MM.1S (cell line): Measurements from ENCODE around the gene SIRT7.

Source experiments
- DNase-seq: peaks from one replicate; pipeline ENCODE4 v3.0.0-alpha.2; 2015
- H2AFZ ChIP-seq: fragments of 300-600 bp; sonication (generic); 2 replicates; pipeline ENCODE4 v1.6.0; 2016; ENCODE audit warnings: antibody characterized with exemption, low read length
- H3F3A ChIP-seq: fragments of 300-600 bp; sonication (generic); 2 replicates; pipeline ENCODE4 v1.6.1; 2016; ENCODE audit warnings: mild to moderate bottlenecking, antibody characterized with exemption, low read length, moderate library complexity, mixed read lengths; ENCODE audit not compliant: insufficient read depth
- H3K27ac ChIP-seq: fragments of 300-600 bp; sonication (generic); 2 replicates; pipeline ENCODE4 v1.5.1; 2016; ENCODE audit warnings: mild to moderate bottlenecking, low read length
- H3K27me3 ChIP-seq: fragments of 300-600 bp; sonication (generic); replicated peaks from 2 replicates; pipeline ENCODE4 v1.6.0; 2016; ENCODE audit warnings: low read length; ENCODE audit not compliant: insufficient read depth
- H3K36me3 ChIP-seq: fragments of 300-600 bp; sonication (generic); replicated peaks from 2 replicates; pipeline ENCODE4 v1.6.1; 2016; ENCODE audit warnings: mild to moderate bottlenecking, low read length, mixed read lengths; ENCODE audit not compliant: insufficient read depth
- H3K4me1 ChIP-seq: fragments of 300-600 bp; sonication (generic); 2 replicates; pipeline ENCODE4 v1.6.1; 2016; ENCODE audit warnings: low read length, mixed read lengths
- H3K4me2 ChIP-seq: fragments of 300-600 bp; sonication (generic); 2 replicates; pipeline ENCODE4 v1.6.0; 2016; ENCODE audit warnings: low read depth, low read length
- H3K4me3 ChIP-seq: fragments of 300-600 bp; sonication (generic); 2 replicates; pipeline ENCODE4 v1.5.1; 2016; ENCODE audit warnings: low read length, mixed read lengths
- H3K79me2 ChIP-seq: fragments of 300-600 bp; sonication (generic); 2 replicates; pipeline ENCODE4 v1.6.1; 2016; ENCODE audit warnings: mixed run types, low read length, mixed read lengths
- H3K9ac ChIP-seq: fragments of 300-600 bp; sonication (generic); 2 replicates; pipeline ENCODE4 v1.6.1; 2016; ENCODE audit warnings: low read length, mixed read lengths
- H3K9me2 ChIP-seq: fragments of 300-600 bp; sonication (generic); replicated peaks from 2 replicates; pipeline ENCODE4 v1.6.1; 2016; ENCODE audit warnings: mild to moderate bottlenecking, low read length, mixed read lengths; ENCODE audit not compliant: insufficient read depth
- H3K9me3 ChIP-seq: fragments of 300-600 bp; sonication (generic); replicated peaks from 2 replicates; pipeline ENCODE4 v1.6.1; 2016; ENCODE audit warnings: mild to moderate bottlenecking, low read length, mixed read lengths; ENCODE audit not compliant: insufficient read depth
- H4K20me1 ChIP-seq: fragments of 300-600 bp; sonication (generic); 2 replicates; pipeline ENCODE4 v1.6.1; 2016; ENCODE audit warnings: mild to moderate bottlenecking, low read length, moderate library complexity, mixed read lengths; ENCODE audit not compliant: insufficient read depth
- CTCF ChIP-seq: fragments of 300-600 bp; sonication (generic); IDR thresholded peaks from 2 replicates; pipeline ENCODE4 v1.5.1; 2016; ENCODE audit warnings: antibody characterized with exemption, low read length, mixed read lengths
- EZH2 ChIP-seq: fragments of 300-600 bp; sonication (generic); optimal IDR thresholded peaks from 2 replicates; pipeline ENCODE3; 2017; ENCODE audit warnings: low read depth, mild to moderate bottlenecking, antibody characterized with exemption, low read length, mixed read lengths
- EZH2phosphoT487 ChIP-seq: fragments of 300-600 bp; sonication (generic); IDR thresholded peaks from 2 replicates; pipeline ENCODE4 v1.6.1; 2018; ENCODE audit warnings: antibody characterized with exemption, low read length

Gene SIRT7

GRCh38 chr17:81933178-81933699 lies 15.3 kb upstream of the SIRT7 start:
- Histone ChIP-seq H3K9ac (no peak overlapping the region), H3K9me2 (no peaks in the 10 kb centered on the region), H3K27ac (no peak overlapping the region), H3K4me1 (peaks cover 4% of the 10 kb centered on the region; the same call in 1 of the 2 replicates), H3K36me3 (no peaks in the 10 kb centered on the region), H3K4me2 (no peak overlapping the region), H4K20me1 (no peaks in the 10 kb centered on the region), H3K9me3 (no peaks in the 10 kb centered on the region), H2AFZ (no peak overlapping the region), H3K4me3 (no peak overlapping the region), H3F3A (no peaks in the 10 kb centered on the region), H3K79me2 (peaks cover 15% of the 10 kb centered on the region), H3K27me3 (peaks cover 1% of the 10 kb centered on the region; the same call in 1 of the 2 replicates)
- DNase-seq, result no peak
- TF ChIP-seq CTCF (no peak), EZH2phosphoT487 (no peak), EZH2 (no peak)

- Histone ChIP-seq H3F3A (no peaks in the 10 kb centered on the region), H3K9ac (no peak overlapping the region), H3K4me1 (peaks cover 4% of the 10 kb centered on the region; the same call in 1 of the 2 replicates), H4K20me1 (no peaks in the 10 kb centered on the region), H2AFZ (no peak overlapping the region), H3K9me3 (no peaks in the 10 kb centered on the region), H3K4me2 (no peak overlapping the region), H3K4me3 (no peak overlapping the region), H3K36me3 (no peaks in the 10 kb centered on the region), H3K9me2 (no peaks in the 10 kb centered on the region), H3K79me2 (peaks cover 17% of the 10 kb centered on the region), H3K27ac (no peak overlapping the region), H3K27me3 (no peaks in the 10 kb centered on the region)
- no peak for TF ChIP-seq EZH2phosphoT487
- TF ChIP-seq CTCF, result no peak
- no peak for TF ChIP-seq EZH2
- no peak for DNase-seq
Observed at GRCh38 chr17:81932333-81932983, 14.5 kb upstream of the SIRT7 start.

GRCh38 chr17:81931557-81932332 lies 13.8 kb upstream of the SIRT7 start:
- no peaks in the 10 kb centered on the region for H3K27me3 ChIP-seq
- H3K4me3 ChIP-seq, result no peak overlapping the region
- H3K4me2 ChIP-seq, result no peak overlapping the region
- H3K27ac ChIP-seq, result no peak overlapping the region
- no peak overlapping the region for H3K9ac ChIP-seq
- H3F3A ChIP-seq, result no peaks in the 10 kb centered on the region
- no peak overlapping the region for H2AFZ ChIP-seq
- peaks cover 4% of the 10 kb centered on the region; the same call in 1 of the 2 replicates for H3K4me1 ChIP-seq
- no peaks in the 10 kb centered on the region for H3K36me3 ChIP-seq
- H4K20me1 ChIP-seq, result no peaks in the 10 kb centered on the region
- no peaks in the 10 kb centered on the region for H3K9me3 ChIP-seq
- peaks cover 20% of the 10 kb centered on the region for H3K79me2 ChIP-seq
- H3K9me2 ChIP-seq, result no peaks in the 10 kb centered on the region
- TF ChIP-seq EZH2, result no peak
- TF ChIP-seq CTCF, result no peak
- no peak for TF ChIP-seq EZH2phosphoT487
- no peak for DNase-seq
